NCI-H2227 (cell line): Measurements from ENCODE around the gene BLOC1S3.

ENCODE experiments used
- DNase-seq: peaks from one replicate; lab custom pipeline; 2025; ENCODE audit not compliant: unreplicated experiment; lab: John Stamatoyannopoulos, UW

BLOC1S3 gene

GRCh38 chr19:45146251-45146650, 32.3 kb upstream of the BLOC1S3 start:
- no peak for DNase-seq

- no peak for DNase-seq
Measured at GRCh38 chr19:45146741-45147205, 31.8 kb upstream of the BLOC1S3 start.

GRCh38 chr19:45147835-45148676, 30.5 kb upstream of the BLOC1S3 start:
- no peak for DNase-seq

GRCh38 chr19:45149129-45149528, 29.5 kb upstream of the BLOC1S3 start:
- no peak for DNase-seq

- no peak for DNase-seq
Measured at GRCh38 chr19:45150180-45150579, 28.4 kb upstream of the BLOC1S3 start.

GRCh38 chr19:45150751-45151281, 27.8 kb upstream of the BLOC1S3 start:
- no peak for DNase-seq

GRCh38 chr19:45151320-45151719, 27.3 kb upstream of the BLOC1S3 start:
- DNase-seq, result no peak

GRCh38 chr19:45151821-45152503, 26.6 kb upstream of the BLOC1S3 start:
- no peak for DNase-seq

- no peak for DNase-seq
Measured at GRCh38 chr19:45152504-45153338, 25.9 kb upstream of the BLOC1S3 start.

GRCh38 chr19:45153339-45154063, 25.1 kb upstream of the BLOC1S3 start:
- no peak for DNase-seq

- no peak for DNase-seq
Measured at GRCh38 chr19:45154064-45154827, 24.3 kb upstream of the BLOC1S3 start.

- DNase-seq, result no peak
Measured at GRCh38 chr19:45156011-45156630, 22.5 kb upstream of the BLOC1S3 start.

- DNase-seq, result no peak
Measured at GRCh38 chr19:45156751-45157150, 21.8 kb upstream of the BLOC1S3 start.

GRCh38 chr19:45158503-45159209, 19.9 kb upstream of the BLOC1S3 start:
- DNase-seq, result no peak

GRCh38 chr19:45159210-45159970, 19.2 kb upstream of the BLOC1S3 start:
- no peak for DNase-seq

GRCh38 chr19:45159971-45160324, 18.6 kb upstream of the BLOC1S3 start:
- no peak for DNase-seq

- DNase-seq, result no peak
Measured at GRCh38 chr19:45160870-45161737, 17.5 kb upstream of the BLOC1S3 start, which contains the start of gene NKPD1. Gene NKPD1, minus strand, starts transcription at chr19:45160982. Its CDS starts 832 bp downstream, at chr19:45160150.
